IPS-NIHi7 (cell line): ENCODE results near the gene AMPD2.

Experiments used
- DNase-seq: peaks from one replicate; pipeline ENCODE4 v3.0.0; 2012; ENCODE audit warnings: mixed read lengths; ENCODE audit errors: extremely low spot score

Gene AMPD2

DNA sequence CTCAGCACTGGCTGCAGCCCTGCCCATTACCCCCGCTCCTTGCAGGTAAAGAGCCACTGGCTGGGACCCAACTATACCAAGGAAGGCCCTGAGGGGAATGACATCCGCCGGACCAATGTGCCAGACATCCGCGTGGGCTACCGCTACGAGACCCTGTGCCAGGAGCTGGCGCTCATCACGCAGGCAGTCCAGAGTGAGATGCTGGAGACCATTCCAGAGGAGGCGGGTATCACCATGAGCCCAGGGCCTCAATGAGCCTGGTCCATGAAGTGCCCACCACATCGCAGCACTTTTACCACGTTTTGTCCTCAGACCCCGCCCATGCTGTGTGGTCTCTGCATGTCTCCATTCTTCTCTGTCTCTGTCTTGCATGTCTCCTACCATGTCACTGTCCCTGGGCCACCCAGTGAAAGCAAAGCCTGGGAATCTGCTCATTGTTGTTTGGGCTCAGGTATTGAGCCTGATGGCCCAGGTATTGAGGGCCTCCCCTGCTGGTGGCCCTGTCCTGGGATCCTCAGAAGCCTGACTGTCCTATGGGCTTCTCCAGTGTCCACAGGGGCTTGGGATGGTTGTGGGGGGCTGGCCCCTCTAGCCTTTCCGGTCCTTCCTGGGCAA is 11.4 kb downstream of the AMPD2 start:
- no peak for DNase-seq

DNA sequence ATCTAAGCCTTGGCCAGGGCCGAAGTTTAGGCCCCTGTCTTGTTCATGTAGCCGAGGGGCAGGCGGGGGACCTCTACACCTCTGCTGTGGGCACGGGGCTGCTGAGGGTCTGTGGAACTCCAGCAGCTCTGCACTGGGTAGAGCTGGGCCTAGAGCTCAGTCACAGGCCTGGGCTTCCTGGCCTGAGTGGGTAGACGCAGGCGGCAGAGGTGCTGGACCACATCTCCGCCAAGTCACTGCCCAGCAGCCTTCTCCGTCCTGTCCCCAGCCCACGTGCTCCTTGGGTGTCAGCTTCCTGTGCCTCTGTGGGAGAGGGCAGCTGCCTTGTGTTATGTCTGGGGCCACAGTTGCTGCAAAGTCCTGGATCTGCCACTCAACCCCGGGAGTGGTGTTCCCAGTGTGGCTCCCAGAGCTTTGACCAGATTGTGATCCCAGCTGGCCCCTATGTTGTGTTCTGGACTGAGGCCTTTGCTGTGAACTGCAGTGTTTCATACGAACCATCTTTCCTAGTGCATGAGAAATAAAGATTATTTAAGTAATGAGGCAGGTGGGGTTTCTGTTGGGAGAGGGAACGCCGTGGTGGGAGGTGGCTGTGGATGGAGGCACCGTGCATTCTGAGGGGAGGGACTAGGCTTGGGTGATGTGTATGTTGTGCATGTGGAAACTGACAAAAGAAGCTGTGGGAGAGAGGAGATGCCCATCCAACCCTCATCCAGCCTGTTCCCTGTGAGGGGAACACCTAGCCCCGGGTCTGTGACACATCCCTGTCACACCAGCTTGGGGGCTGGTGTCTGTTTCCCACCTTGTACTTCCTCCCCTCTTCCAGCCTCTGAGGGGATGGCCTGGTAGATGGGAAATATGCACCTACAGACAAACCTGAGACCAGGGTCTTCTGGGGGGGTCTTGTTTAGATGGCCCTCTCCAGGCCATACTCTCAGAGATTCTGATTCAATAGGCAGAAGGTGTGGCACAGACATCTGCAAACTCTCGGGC is 12.2 kb downstream of the AMPD2 start:
- DNase-seq, result no peak

DNA sequence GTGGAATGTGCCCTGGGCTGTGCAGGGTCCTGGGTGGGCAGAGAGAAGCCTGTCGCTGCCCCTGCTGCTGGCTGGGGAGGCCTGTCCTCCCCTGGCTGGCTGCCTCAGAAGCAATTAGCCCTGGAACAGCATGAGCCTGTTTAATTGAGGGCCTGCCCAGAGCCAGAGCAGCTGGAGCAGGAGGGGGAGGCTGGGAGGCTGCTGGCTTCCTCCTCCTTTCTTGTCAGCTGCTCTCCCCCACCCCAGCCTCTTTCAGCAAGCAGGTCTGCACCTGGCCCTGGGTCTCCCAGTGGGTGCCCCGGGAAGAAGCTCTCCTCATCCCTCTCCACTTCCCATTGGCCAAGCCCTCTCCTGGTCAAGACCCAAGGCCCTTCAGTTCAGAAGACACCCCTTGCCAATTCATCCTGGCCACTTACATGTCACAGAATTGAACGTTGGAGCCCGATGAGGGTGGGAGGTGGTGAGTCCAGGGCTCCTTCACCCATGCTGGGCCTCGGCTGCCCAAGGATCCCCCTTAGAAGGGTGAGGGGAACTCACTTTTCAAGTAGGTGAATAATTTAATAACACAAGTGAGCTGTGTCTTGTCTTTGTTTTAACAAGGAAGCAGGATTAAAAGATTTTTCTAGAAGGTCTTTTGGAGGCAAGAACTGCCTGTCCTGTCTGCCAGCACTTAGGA is 13.2 kb downstream of the AMPD2 start:
- no peak for DNase-seq

DNA sequence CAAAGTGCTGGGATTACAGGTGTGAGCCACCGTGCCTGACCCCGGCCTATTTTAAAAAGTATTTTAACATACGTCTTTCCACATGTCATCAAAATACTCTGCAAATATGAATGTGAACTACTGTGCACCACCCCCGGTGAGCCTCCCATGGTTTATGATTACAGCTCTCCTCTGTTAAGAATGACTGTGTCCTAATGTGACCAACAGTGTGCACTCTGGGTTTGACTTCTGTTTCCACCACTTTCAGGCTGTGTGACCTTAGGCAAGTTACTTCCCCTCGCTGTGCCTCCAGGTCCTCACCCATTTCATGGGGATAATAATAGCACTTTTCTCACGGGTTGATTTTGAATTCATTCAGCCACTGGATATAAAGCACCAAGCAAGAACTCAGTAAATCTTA is 14.7 kb downstream of the AMPD2 start:
- DNase-seq, result no peak

DNA sequence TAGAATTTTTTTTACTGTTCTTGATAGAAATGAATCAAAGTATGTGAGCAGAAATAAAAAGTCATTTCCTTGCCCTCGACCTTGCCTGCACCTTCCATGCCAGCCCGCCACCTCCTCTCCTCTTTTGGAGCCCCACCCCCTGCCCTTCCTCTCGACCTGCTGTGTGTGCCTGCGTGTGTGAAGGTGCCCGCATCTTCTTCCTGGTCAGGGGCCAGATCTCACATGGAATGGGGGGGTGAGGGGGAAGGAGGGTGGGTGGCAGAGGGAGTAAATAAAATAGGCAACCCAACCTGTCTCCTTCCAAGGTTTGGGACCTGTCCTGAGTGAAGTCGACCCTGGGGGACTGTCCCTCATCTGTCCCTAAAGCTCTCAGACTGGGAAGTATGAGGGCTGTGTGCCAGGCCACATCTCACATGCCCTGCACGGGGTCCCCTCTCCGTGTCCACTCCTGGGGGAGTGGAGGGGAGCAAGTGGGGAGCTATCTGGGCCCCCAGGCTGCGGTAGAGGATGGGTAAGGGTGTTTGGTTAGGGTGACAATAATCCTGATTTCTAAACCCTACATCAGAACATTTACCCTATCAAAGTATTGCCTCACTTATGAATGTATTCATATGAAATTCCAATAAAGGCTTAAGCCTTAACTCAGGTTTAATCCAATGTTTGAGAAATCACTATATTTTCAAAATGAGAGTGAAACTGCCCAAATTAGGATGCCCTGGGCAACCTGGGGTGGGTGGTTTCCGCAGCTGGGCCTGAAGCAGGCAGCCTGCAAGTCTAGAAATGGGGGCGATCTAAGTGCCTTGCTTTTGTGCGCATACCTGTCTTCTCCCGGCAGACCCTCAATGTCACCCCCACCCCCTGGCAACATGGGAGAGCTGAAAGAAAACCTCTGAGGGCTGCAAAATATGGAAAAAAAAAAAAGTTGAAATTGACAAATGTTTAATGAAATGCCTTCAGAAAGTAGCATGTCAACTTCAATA is 15.4 kb downstream of the AMPD2 start:
- DNase-seq, result no peak

- no peak for DNase-seq
Measured at GRCh38 chr1:109635862-109636200, 16.2 kb downstream of the AMPD2 start.

GRCh38 chr1:109636201-109636952 is 16.7 kb downstream of the AMPD2 start:
- peak; percentile 58 for DNase-seq

DNA sequence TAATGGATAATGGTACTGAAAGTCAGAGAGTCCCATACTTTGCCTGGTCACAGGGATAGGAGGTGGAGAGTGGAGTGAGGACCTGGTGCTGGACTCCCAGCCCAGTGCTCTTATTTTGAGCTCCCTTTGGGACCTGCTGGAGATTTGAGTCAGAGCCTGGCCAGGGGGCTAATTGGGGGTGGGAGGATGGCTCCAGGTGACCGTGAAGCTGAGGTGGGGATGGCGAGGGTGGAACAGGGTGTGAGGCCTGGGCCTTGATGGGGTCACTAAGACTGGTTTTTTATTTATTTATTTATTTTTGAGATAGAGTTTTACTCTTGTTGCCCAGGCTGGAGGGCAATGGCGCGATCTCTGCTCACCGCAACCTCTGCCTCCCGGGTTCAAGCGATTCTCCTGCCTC is 17.8 kb downstream of the AMPD2 start:
- DNase-seq, result no peak

GRCh38 chr1:109639063-109639840 is 19.6 kb downstream of the AMPD2 start:
- DNase-seq, result no peak

DNA sequence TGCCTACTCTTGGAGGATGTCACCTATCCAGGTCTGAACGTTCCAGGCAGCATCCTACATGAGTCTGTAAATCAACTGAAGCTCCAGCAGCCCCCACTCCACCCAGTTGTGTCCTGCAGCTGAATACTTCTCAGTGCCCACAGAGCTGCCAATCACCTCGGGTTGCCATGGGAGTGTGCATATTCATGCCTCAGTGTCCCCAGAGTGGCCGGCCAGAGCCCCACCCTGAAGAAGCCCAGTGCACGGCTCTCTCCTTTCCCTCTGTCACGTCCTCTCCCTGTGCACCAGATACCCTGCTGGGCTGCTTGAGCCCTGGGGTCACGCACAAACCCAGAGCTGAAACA is 20.2 kb downstream of the AMPD2 start:
- DNase-seq, result no peak

DNA sequence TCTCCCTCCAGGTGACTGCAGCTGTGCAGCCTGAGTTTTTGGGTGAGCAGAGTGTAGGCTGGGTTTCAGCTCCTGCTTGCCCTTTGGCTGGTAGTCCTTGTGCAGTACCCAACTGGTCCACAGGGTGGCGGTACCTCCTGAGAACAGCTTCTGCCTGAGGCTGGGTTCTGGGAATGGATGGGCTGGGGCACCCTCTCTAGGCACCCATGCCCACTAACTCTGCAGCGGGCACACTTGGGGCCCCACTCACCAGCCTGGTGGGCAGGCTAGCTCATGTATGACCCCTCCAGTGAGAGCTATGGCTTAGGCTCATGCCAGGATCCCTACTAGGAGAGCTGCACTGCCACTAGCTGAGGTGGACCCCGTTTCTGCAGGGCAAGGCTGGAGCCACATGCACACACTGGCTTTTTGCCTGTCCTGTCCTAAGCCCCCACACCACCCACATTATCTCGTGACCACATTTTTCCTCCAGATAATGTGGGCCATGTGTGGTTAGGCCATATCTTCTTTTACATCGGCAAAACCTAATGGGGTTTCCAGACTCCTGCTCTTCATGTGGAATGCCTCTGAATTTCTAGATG is 20.7 kb downstream of the AMPD2 start:
- peak; percentile 78 for DNase-seq

- DNase-seq, result no peak
Measured at GRCh38 chr1:109641078-109641740, 21.6 kb downstream of the AMPD2 start.

GRCh38 chr1:109641861-109642260 is 22.2 kb downstream of the AMPD2 start:
- DNase-seq, result no peak

GRCh38 chr1:109642626-109643025 is 23.0 kb downstream of the AMPD2 start:
- DNase-seq, result no peak

DNA sequence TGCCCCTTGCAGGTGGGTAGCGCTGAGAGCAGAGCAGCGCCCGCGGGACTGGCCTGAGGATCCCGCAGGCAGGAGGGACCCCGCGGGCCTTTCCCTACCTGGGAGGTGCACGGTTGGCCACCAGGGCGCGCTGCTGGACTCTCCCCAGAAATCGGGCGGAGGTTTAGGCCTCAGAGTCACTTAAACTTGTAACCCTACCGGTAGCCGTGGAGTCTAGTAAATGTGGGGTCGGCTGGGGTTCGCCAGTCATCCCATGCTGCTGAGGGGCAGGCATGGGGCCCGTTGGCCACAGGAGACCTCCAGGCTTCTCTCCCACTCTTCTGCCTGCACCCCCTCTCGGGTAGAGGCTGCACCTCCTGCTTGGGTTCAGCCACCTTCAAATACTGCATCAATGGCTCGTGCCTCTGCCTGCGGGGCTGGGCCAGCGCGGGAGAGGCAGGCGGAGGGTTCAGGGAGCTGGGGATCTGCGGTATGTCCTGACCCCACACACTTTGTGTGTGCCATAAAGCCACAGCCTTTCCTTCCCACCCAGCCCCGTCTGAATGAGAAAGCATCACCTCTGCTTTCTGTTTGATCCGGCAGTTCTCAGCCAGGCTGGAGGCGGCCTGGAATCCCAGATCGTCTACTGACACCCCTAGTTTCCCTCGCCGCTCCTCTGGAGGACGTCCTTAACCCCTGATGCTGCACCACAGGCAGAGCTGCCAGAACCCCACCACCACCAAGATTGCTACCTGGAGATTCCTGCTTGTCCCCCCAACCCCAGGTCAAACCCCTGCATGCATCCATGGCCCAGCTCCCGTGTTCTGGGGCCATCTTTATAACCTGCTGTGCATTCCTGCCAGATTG is 24.0 kb downstream of the AMPD2 start:
- DNase-seq, result peak; percentile 89

GRCh38 chr1:109644670-109645069 is 25.0 kb downstream of the AMPD2 start:
- no peak for DNase-seq

GRCh38 chr1:109649491-109649914 is 29.9 kb downstream of the AMPD2 start:
- DNase-seq, result no peak

- no peak for DNase-seq
Measured at GRCh38 chr1:109650609-109651008, 31.0 kb downstream of the AMPD2 start.
